HFFc6 (cell line): Measurements from ENCODE around the gene TNIP3. TPM values are rescaled to one million over a fixed set of nuclear protein-coding genes. Genes with fewer than 3 reads are reported as not detected.

Source experiments
- DNase-seq: peaks from one replicate; pipeline ENCODE4 v3.0.0-alpha.2; 2018
- H3K27ac Mint-ChIP-seq: 2 replicates; pipeline ENCODE4 v1.8.0; 2020; ENCODE audit warnings: mild to moderate bottlenecking, mixed read lengths
- H3K27me3 Mint-ChIP-seq: 2 replicates; pipeline ENCODE4 v1.8.0; 2021; ENCODE audit warnings: mild to moderate bottlenecking, moderate library complexity, mixed read lengths; ENCODE audit not compliant: insufficient read depth
- H3K36me3 Mint-ChIP-seq: 2 replicates; pipeline ENCODE4 v1.8.0; 2021; ENCODE audit warnings: low read depth, mixed read lengths
- H3K4me1 Mint-ChIP-seq: 2 replicates; pipeline ENCODE4 v1.8.0; 2020; ENCODE audit warnings: low read depth, mixed read lengths
- H3K4me3 Mint-ChIP-seq: 2 replicates; pipeline ENCODE4 v1.8.0; 2020; ENCODE audit warnings: mild to moderate bottlenecking, moderate library complexity, mixed read lengths
- H3K9me3 Mint-ChIP-seq: 2 replicates; pipeline ENCODE4 v1.8.0; 2020; ENCODE audit warnings: mild to moderate bottlenecking, mixed read lengths
- total RNA-seq, 6 experiments: library from RNA; stranded (reverse); fragmentation: NEBNext Ultra II Directional; extraction: Animal tissue kit (Norgen Biotek cat#: 25700); gene quantifications; 2 replicates in 1 of 6; 3 replicates in 5 of 6; pipeline ENCODE4 v1.2.3, GENCODE V29; 2021
- TF ChIP-seq, protein P1 (sequence below): fragments of 200-600 bp; sonication (generic); IDR thresholded peaks from 2 replicates; pipeline ENCODE4 v1.5.0; 2021; ENCODE audit warnings: antibody characterized with exemption, mild to moderate bottlenecking

The TNIP3 gene
- total RNA-seq, 6 experiments from 2014 or later, result 0.31 to 0.70 (median 0.47) TPM

- DNase-seq, result no peak
- H3K36me3 Mint-ChIP-seq, result no peaks in the 10 kb centered on the region
- peaks cover 20% of the 10 kb centered on the region for H3K4me1 Mint-ChIP-seq
- H3K27ac Mint-ChIP-seq, result no peak overlapping the region
- TF ChIP-seq, protein P1, sequence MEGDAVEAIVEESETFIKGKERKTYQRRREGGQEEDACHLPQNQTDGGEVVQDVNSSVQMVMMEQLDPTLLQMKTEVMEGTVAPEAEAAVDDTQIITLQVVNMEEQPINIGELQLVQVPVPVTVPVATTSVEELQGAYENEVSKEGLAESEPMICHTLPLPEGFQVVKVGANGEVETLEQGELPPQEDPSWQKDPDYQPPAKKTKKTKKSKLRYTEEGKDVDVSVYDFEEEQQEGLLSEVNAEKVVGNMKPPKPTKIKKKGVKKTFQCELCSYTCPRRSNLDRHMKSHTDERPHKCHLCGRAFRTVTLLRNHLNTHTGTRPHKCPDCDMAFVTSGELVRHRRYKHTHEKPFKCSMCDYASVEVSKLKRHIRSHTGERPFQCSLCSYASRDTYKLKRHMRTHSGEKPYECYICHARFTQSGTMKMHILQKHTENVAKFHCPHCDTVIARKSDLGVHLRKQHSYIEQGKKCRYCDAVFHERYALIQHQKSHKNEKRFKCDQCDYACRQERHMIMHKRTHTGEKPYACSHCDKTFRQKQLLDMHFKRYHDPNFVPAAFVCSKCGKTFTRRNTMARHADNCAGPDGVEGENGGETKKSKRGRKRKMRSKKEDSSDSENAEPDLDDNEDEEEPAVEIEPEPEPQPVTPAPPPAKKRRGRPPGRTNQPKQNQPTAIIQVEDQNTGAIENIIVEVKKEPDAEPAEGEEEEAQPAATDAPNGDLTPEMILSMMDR, result no peak
- peaks cover 2% of the 10 kb centered on the region; the same call in 1 of the 2 replicates for H3K27me3 Mint-ChIP-seq
- no peak overlapping the region for H3K4me3 Mint-ChIP-seq
- no peaks in the 10 kb centered on the region for H3K9me3 Mint-ChIP-seq
Measured at GRCh38 chr4:121185960-121186359, 21.8 kb upstream of the TNIP3 start.

DNA sequence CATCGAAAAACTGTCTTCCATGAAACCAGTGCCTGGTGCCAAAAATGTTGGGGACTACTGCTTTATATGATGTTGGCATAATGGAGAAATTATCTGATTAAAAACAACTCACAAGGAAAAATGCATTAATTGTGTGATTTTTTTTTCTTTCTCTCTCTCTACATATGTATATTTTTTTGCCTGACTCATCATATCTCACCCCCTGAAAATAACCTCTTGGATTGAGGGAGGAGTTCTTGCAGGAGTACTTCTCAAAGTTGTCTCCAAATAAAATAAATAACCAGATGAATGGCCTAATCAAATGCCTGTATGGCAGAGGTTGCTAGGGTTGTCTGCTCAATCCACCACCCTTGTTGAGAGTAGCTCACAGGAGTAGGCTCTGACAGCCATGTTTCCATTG, 19.9 kb upstream of the TNIP3 start:
- no peaks in the 10 kb centered on the region for H3K27me3 Mint-ChIP-seq
- TF ChIP-seq, protein P1, result no peak

GRCh38 chr4:121183361-121183760, 19.2 kb upstream of the TNIP3 start:
- no peaks in the 10 kb centered on the region for H3K27me3 Mint-ChIP-seq
- H3K4me1 Mint-ChIP-seq, result peaks cover 20% of the 10 kb centered on the region
- DNase-seq, result no peak
- no peaks in the 10 kb centered on the region for H3K9me3 Mint-ChIP-seq
- H3K27ac Mint-ChIP-seq, result no peak overlapping the region
- H3K36me3 Mint-ChIP-seq, result no peaks in the 10 kb centered on the region
- TF ChIP-seq, protein P1, result no peak
- no peak overlapping the region for H3K4me3 Mint-ChIP-seq

More for the DNA sequence above, 19.9 kb upstream of the TNIP3 start:
- no peak for DNase-seq
- Mint-ChIP-seq H3K9me3 (no peaks in the 10 kb centered on the region), H3K27ac (no peak overlapping the region), H3K4me1 (peaks cover 20% of the 10 kb centered on the region), H3K36me3 (no peaks in the 10 kb centered on the region), H3K4me3 (no peak overlapping the region)

GRCh38 chr4:121182296-121182695, 18.2 kb upstream of the TNIP3 start:
- DNase-seq, result peak; percentile 41
- Mint-ChIP-seq H3K27ac (peak overlapping the region; percentile 76), H3K9me3 (no peaks in the 10 kb centered on the region), H3K36me3 (no peaks in the 10 kb centered on the region), H3K27me3 (peaks cover 2% of the 10 kb centered on the region; the same call in 1 of the 2 replicates), H3K4me3 (peak overlapping the region; percentile 76), H3K4me1 (peaks cover 20% of the 10 kb centered on the region)
- TF ChIP-seq, protein P1, result no peak

- no peak for DNase-seq
- H3K9me3 Mint-ChIP-seq, result no peaks in the 10 kb centered on the region
Measured at GRCh38 chr4:121181493-121181892, 17.4 kb upstream of the TNIP3 start.

More at GRCh38 chr4:121181493-121181892, 17.4 kb upstream of the TNIP3 start:
- Mint-ChIP-seq H3K36me3 (no peaks in the 10 kb centered on the region), H3K4me3 (no peak overlapping the region), H3K27ac (no peak overlapping the region), H3K27me3 (peaks cover 2% of the 10 kb centered on the region; the same call in 1 of the 2 replicates), H3K4me1 (peaks cover 20% of the 10 kb centered on the region)
- TF ChIP-seq, protein P1, result no peak
